HL-60 (cell line): ENCODE measurements around the gene DNAJC15.

Source experiments
- CTCF ChIP-seq: IDR thresholded peaks from one replicate; pipeline ENCODE4 v1.5.1; 2011; ENCODE audit warnings: low read length, control low read depth, inconsistent platforms; ENCODE audit not compliant: insufficient read depth
- POLR2AphosphoS5 ChIP-seq: IDR thresholded peaks from 2 replicates; pipeline ENCODE4 v1.6.1; 2012; ENCODE audit warnings: low read depth

- no peak for TF ChIP-seq POLR2AphosphoS5
- TF ChIP-seq CTCF: no peak
Observed at GRCh38 chr13:43077906-43078305, 54.5 kb downstream of the DNAJC15 start.
